ENCODE data around the gene HINT3. TPM values are rescaled to one million over a fixed set of nuclear protein-coding genes. Genes with fewer than 3 reads are reported as not detected.
"Not testable (repeated sequence)": the region's sequence is repeated elsewhere in the genome, so short reads cannot be mapped to it uniquely, and the experiment has no call there.

The HINT3 gene
- total RNA-seq, 2 donors from 2014 or later: 8.1 to 12.4 TPM

- Mint-ChIP-seq H3K27me3 (no peaks in the 10 kb centered on the region), H3K4me1 (ENCODE audit: low read depth in 2 of 2) (no peaks in the 10 kb centered on the region), H3K27ac (no peak overlapping the region), H3K36me3 (peaks cover 22% of the 10 kb centered on the region), H3K4me3 (no peak overlapping the region), H3K9me3 (no peaks in the 10 kb centered on the region)
- no peak for DNase-seq (ENCODE audit: low spot score)
- ATAC-seq: no peak
These were observed 60.0 kb downstream of the HINT3 start for GRCh38 chr6:126016591-126016990.

GRCh38 chr6:126017668-126018067 is 61.1 kb downstream of the HINT3 start:
- DNase-seq (ENCODE audit: low spot score) (no peak), ATAC-seq (no peak)
- H3K27ac Mint-ChIP-seq: no peak overlapping the region
- H3K27me3 Mint-ChIP-seq: no peaks in the 10 kb centered on the region
- no peak overlapping the region for H3K4me3 Mint-ChIP-seq
- H3K4me1 Mint-ChIP-seq (ENCODE audit: low read depth in 2 of 2): no peaks in the 10 kb centered on the region
- peaks cover 27% of the 10 kb centered on the region for H3K36me3 Mint-ChIP-seq
- H3K9me3 Mint-ChIP-seq: no peaks in the 10 kb centered on the region

GRCh38 chr6:126020305-126021050 is 63.9 kb downstream of the HINT3 start:
- Mint-ChIP-seq H3K27me3 (no peaks in the 10 kb centered on the region), H3K9me3 (no peaks in the 10 kb centered on the region), H3K36me3 (peaks cover 23% of the 10 kb centered on the region), H3K4me1 (ENCODE audit: low read depth in 2 of 2) (no peaks in the 10 kb centered on the region), H3K4me3 (no peak overlapping the region), H3K27ac (no peak overlapping the region)
- ATAC-seq (no peak), DNase-seq (ENCODE audit: low spot score) (no peak)

GRCh38 chr6:126023474-126023873 is 66.9 kb downstream of the HINT3 start:
- not testable (repeated sequence) for H3K4me3 Mint-ChIP-seq; H3K4me1 Mint-ChIP-seq (ENCODE audit: low read depth in 2 of 2); H3K27me3 Mint-ChIP-seq; DNase-seq (ENCODE audit: low spot score); H3K27ac Mint-ChIP-seq; H3K9me3 Mint-ChIP-seq; ATAC-seq
- peaks cover 17% of the 10 kb centered on the region for H3K36me3 Mint-ChIP-seq

- Mint-ChIP-seq H3K36me3 (peaks cover 16% of the 10 kb centered on the region), H3K9me3 (no peaks in the 10 kb centered on the region), H3K27ac (no peak overlapping the region), H3K4me1 (ENCODE audit: low read depth in 2 of 2) (no peaks in the 10 kb centered on the region), H3K4me3 (no peak overlapping the region), H3K27me3 (no peaks in the 10 kb centered on the region)
- ATAC-seq (no peak), DNase-seq (ENCODE audit: low spot score) (no peak)
These were observed 69.4 kb downstream of the HINT3 start for GRCh38 chr6:126026001-126026400.

- Mint-ChIP-seq H3K36me3 (peaks cover 11% of the 10 kb centered on the region), H3K4me1 (ENCODE audit: low read depth in 2 of 2) (no peaks in the 10 kb centered on the region), H3K27ac (no peak overlapping the region), H3K27me3 (no peaks in the 10 kb centered on the region), H3K9me3 (no peaks in the 10 kb centered on the region), H3K4me3 (no peak overlapping the region)
- no peak for DNase-seq (ENCODE audit: low spot score)
- ATAC-seq: no peak
These were observed 71.0 kb downstream of the HINT3 start for GRCh38 chr6:126027601-126028000.

Other genes with a start within 250 kb of the HINT3 start
- gene HEY2, start 207.1 kb upstream of the HINT3 start, total RNA-seq: under 1 TPM in 1 of 2 donors, not detected in 1; 0.10 TPM
- 10 to 100 TPM; 41.4 to 63.9 TPM for gene NCOA7, start 165.8 kb upstream of the HINT3 start, total RNA-seq
- 10 to 100 TPM; 23.7 to 47.2 TPM for gene TRMT11, start 29.8 kb downstream of the HINT3 start, total RNA-seq

Measured in natural killer cell treated with Interleukin-12 subunit alpha and Interleukin-12 subunit beta and Interleukin-15 and Interleukin-18, amount 100 ng/mL, for 72 hours (primary cell).